ENCODE data around the gene CLCN6.

The CLCN6 gene

GRCh38 chr1:11804666-11805421 is 1.1 kb upstream of the CLCN6 start:
- ChIA-PET POLR2A (interaction anchor here (0.7 to 2.0 kb wide), 3 partner anchors 62 to 214 kb away, joined by 3 to 5 read pairs (median 4); partner anchors contain the start of genes MFN2 and MIIP), CTCF (interaction anchor here (0.6 to 0.8 kb wide), 3 partner anchors 17 to 172 kb away, joined by 3 to 4 read pairs (median 3); no protein-coding TSS in a partner anchor)
- no peaks in the 10 kb centered on the region for H3K9me3 ChIP-seq (ENCODE audit: control insufficient read depth, insufficient read depth, low read depth, low read length)
- peak overlapping the region; percentile 97 for H3K4me3 ChIP-seq (ENCODE audit: low read depth, low read length)
- peaks cover 4% of the 10 kb centered on the region for H3K4me1 ChIP-seq (ENCODE audit: control insufficient read depth, insufficient read depth, low read length)
- H3K27ac ChIP-seq (ENCODE audit: extremely low read depth, low read depth, low read length) = peak overlapping the region; percentile 42; the same call in 1 of the 2 replicates
- TF ChIP-seq ZBTB10 (tag by site-specific recombination; IDR thresholded peaks at IDR 0.05) (no peak), ZNF76 (tag by site-specific recombination; IDR thresholded peaks at IDR 0.05; ENCODE audit: borderline replicate concordance, low read depth) (0 out of 2 replicates have a peak, but pooled peaks have one; percentile 16), MZF1 (tag by site-specific recombination; IDR thresholded peaks at IDR 0.05; ENCODE audit: borderline replicate concordance) (0 out of 2 replicates have a peak, but pooled peaks have one; percentile 24), ZNF610 (tag by site-specific recombination; IDR thresholded peaks at IDR 0.05; ENCODE audit: borderline replicate concordance) (no peak), EGR2 (tag by site-specific recombination; IDR thresholded peaks at IDR 0.05; ENCODE audit: low read depth) (peak; percentile 88), ZNF664 (tag by site-specific recombination; IDR thresholded peaks at IDR 0.05) (no peak), PBX3 (CRISPR knock-in tag; IDR thresholded peaks at IDR 0.05) (0 out of 2 replicates have a peak, but pooled peaks have one; percentile 28), ZNF169 (tag by site-specific recombination; IDR thresholded peaks at IDR 0.05) (no peak), SCRT1 (tag by site-specific recombination; IDR thresholded peaks at IDR 0.05; ENCODE audit: borderline replicate concordance) (0 out of 2 replicates have a peak, but pooled peaks have one; percentile 48), GLIS1 (tag by site-specific recombination; IDR thresholded peaks at IDR 0.05) (0 out of 2 replicates have a peak, but pooled peaks have one; percentile 5), SCRT2 (tag by site-specific recombination; IDR thresholded peaks at IDR 0.05) (peak; percentile 90), ZNF621 (tag by site-specific recombination; IDR thresholded peaks at IDR 0.05) (no peak), ZFHX2 (tag by site-specific recombination; conservative IDR thresholded peaks at IDR 0.05) (peak; percentile 91), ZNF404 (tag by site-specific recombination; IDR thresholded peaks at IDR 0.05) (no peak), ZFP3 (tag by site-specific recombination; IDR thresholded peaks at IDR 0.05; ENCODE audit: low read depth) (no peak), ZNF341 (tag by site-specific recombination; IDR thresholded peaks at IDR 0.05; ENCODE audit: low read depth) (peak; percentile 97), PRDM10 (tag by site-specific recombination; IDR thresholded peaks at IDR 0.05) (peak; percentile 36; the same call in 1 of the 2 replicates)
- H3K36me3 ChIP-seq (ENCODE audit: control insufficient read depth in 2 of 2, insufficient read depth in 1 of 2, low read length in 2 of 2) = peaks cover 0 to 56% of the 10 kb centered on the region in 2 experiments; a peak in 2 of 3 replicates

Measured in HEK293 (cell line).